HG03025 (cell line): Measurements from ENCODE around the gene ANK3.
"Not testable (repeated sequence)": the region's sequence is repeated elsewhere in the genome, so short reads cannot be mapped to it uniquely, and the experiment has no call there.

Experiments
- ATAC-seq: cut with Tn5 transposase; IDR thresholded peaks from one replicate; pipeline ENCODE4 v1.9.1; 2021; ENCODE audit warnings: mild to moderate bottlenecking, moderate library complexity; ENCODE audit not compliant: unreplicated experiment, low FRiP score

ANK3 gene

GRCh38 chr10:60312818-60313588 is 76.7 kb downstream of the ANK3 start:
- no peak for ATAC-seq

DNA sequence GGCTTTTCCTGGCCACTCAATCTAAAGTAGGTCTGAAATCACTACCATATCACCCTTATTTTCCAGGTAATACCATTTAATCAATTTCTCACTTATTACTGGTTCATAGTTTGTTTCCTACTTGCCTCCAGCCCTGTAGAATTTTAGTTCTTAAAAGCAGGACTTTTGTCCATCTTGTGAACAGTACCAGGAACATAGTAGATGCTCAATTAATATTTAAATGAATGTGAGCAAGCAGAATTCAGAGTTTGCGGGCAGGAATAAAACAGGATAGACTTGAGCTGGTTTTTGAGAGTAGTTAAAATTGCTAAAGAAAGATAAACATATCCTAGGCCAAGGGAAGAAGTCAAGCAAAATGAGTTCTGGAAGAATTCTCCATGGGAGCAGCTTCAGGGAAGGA is 77.9 kb downstream of the ANK3 start:
- ATAC-seq = no peak

GRCh38 chr10:60310740-60311139 is 78.9 kb downstream of the ANK3 start:
- no peak for ATAC-seq

- no peak for ATAC-seq
Observed at GRCh38 chr10:60309891-60310290, 79.8 kb downstream of the ANK3 start.

- ATAC-seq = no peak
Observed at GRCh38 chr10:60309371-60309770, 80.3 kb downstream of the ANK3 start.

GRCh38 chr10:60305380-60305892 is 84.2 kb downstream of the ANK3 start:
- ATAC-seq = no peak

- ATAC-seq = no peak
Observed at GRCh38 chr10:60304829-60305379, 84.8 kb downstream of the ANK3 start.

GRCh38 chr10:60303778-60304177 is 85.9 kb downstream of the ANK3 start:
- ATAC-seq = no peak

GRCh38 chr10:60299961-60300883 is 89.5 kb downstream of the ANK3 start:
- ATAC-seq = no peak

- ATAC-seq = no peak
Observed at GRCh38 chr10:60299390-60299778, 90.3 kb downstream of the ANK3 start.

GRCh38 chr10:60298408-60299389 is 91.0 kb downstream of the ANK3 start:
- no peak for ATAC-seq

GRCh38 chr10:60296073-60296472 is 93.6 kb downstream of the ANK3 start:
- no peak for ATAC-seq

DNA sequence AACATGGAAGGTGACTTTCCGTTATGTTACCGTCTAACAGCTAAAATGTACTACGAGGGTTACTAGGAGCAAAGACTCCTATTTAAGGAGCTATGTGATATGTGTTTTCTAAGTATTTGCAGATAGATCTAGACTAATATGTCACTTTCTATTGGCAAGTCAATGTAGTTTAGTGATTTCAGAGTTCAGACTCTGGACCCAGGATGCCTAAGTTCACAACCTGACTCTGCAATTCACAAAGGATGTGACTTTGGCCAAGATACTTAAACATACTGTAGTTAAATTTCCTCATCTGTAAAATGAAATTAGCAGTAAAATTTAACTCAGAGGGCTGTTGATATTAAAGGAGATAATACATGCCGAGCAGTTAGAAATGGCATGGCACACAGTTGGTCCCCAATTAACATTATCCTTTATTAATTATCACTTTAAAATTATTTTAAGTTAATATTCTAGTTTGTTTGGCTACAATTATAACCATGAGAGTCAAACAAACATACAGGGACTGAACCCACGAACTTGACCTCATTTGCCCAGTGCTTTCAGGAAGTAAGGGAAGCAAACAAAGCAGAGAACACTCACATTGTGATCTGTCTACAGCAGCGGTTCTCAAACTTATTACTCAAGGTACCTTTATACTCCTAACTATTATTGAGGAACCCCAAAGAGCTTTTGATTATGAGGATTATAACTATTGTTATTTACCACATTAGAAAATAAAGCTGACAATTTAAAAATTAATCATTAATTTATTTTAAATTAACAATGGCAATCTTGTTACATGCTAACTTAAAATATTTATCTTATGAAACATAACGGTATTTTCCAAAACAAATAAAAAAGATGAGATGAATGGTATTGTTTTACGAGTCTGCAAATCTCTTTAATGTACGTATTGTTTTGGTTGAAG is 94.4 kb downstream of the ANK3 start:
- no peak for ATAC-seq

- no peak for ATAC-seq
Observed at GRCh38 chr10:60293581-60294175, 96.0 kb downstream of the ANK3 start.

- no peak for ATAC-seq
Observed at GRCh38 chr10:60292998-60293397, 96.7 kb downstream of the ANK3 start.

GRCh38 chr10:60292536-60292935 is 97.1 kb downstream of the ANK3 start:
- ATAC-seq = not testable (repeated sequence)

DNA sequence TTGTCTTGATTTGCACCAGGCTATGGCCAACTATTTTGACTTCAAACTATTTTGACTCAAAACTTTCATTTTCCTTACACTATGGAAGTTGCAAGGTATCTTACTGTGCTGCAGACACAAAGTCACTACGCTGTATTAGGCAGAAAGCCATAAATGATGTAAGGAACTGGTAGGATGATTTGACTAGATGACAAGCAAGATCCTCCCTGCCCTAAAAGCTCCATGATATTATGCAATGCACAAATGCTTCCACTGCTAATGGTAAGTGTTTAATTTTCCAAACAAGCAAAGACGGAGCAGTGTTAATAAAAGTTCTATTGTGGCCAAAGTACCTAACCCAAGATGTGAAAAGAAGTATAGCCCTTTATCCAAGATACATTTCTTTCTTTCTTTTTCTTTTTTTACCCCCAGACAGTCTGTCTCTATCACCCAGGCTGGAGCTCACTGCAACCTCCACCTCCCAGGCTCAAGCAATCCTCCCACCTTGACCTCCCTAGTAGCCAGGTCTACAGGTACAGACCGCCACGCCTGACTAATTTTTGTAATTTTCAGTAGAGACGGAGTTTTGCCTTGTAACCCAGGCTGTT is 98.2 kb downstream of the ANK3 start:
- no peak for ATAC-seq

- ATAC-seq = no peak
Observed at GRCh38 chr10:60290558-60290957, 99.1 kb downstream of the ANK3 start.
